NCI-H82 treated with DMSO at 0.1 percent for 48 hours (cell line): ENCODE measurements around the gene SLITRK6.
A peak's percentile ranks its signal among the peaks of the same experiment; 100 is the strongest.
"Not testable (repeated sequence)": the region's sequence is repeated elsewhere in the genome, so short reads cannot be mapped to it uniquely, and the experiment has no call there.

ENCODE experiments used
- DNase-seq: peaks from one replicate; lab custom pipeline; 2025; ENCODE audit not compliant: unreplicated experiment; lab: John Stamatoyannopoulos, UW

The SLITRK6 gene

DNA sequence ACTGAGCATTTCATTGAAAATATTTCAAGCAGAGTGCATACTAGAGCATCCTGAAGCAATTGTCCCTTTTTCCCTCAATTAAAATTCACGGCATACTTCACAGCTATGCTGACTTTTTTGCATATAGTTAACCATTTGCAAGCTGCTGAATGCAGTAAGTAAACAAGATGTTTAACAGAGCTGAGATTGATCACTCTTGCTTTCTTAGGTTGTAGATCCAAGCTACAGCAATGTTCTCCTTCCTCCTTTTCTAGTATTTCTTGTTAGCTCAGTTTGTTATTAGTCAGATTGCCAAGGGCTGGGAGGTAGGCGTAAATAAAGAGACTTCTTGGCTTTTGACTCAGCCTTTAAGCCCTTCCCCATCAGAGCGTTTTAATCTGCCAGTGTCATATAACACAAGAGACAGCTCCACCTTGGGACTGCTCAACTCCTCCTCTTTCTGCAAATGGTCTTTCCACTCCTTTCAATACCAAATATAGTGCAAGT lies at the start of gene SLITRK6:
TSS of gene SLITRK6 (minus strand) at position 323 of the 486 bp plus-strand sequence. CDS start 2,911 bp downstream, outside the sequence.
- peak; percentile 80 for DNase-seq

GRCh38 chr13:85847012-85847411 lies 47.8 kb upstream of the SLITRK6 start:
- DNase-seq: no peak

GRCh38 chr13:85841427-85841826 lies 42.2 kb upstream of the SLITRK6 start:
- no peak for DNase-seq

GRCh38 chr13:85833921-85834320 lies 34.7 kb upstream of the SLITRK6 start:
- no peak for DNase-seq

- DNase-seq: no peak
These were observed 29.0 kb upstream of the SLITRK6 start for GRCh38 chr13:85828094-85828684.

DNA sequence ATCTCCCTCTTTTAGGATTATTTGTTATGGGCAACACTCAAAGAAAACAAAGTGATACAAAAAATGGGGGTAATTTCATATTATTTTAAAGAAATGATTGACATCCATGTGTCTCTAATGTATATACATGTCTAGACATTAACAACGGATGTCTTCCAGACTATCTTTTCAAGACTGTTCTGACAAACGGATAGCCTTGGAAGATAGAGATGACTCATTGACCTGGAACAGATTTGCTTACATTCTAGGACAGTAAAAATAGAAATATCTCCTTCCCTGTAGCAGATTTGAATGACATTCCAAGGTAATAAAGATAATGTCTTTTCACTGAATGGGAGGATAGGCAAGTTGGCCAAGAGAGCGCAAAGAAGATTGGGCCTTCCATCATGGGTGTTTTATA lies 26.2 kb upstream of the SLITRK6 start:
- no peak for DNase-seq

GRCh38 chr13:85823832-85824231 lies 24.6 kb upstream of the SLITRK6 start:
- DNase-seq: no peak

GRCh38 chr13:85819513-85819912 lies 20.3 kb upstream of the SLITRK6 start:
- DNase-seq: no peak

- DNase-seq: no peak
These were observed 17.2 kb upstream of the SLITRK6 start for GRCh38 chr13:85816413-85816812.

DNA sequence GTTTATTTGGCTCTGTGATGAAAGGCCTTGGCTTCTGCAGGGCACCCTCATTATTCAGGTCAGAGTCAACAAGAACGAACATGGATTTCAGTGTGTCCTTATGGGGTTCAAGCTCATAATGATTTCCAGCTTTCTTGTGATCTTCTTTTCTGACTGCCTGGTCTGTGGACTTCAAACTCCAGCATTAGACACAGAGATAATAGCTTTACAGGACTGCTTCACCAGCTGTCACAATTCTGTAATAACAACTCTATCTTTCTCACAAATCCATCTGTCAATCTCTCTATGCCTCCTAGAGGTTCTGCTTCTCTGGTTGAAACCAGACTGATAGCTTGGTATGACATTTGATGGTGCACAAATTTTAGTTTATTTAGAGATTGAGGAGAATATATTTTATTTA lies 13.1 kb upstream of the SLITRK6 start:
- peak; percentile 96 for DNase-seq

GRCh38 chr13:85808811-85809210 lies 9.6 kb upstream of the SLITRK6 start:
- DNase-seq: no peak

- peak; percentile 52 for DNase-seq
These were observed 7.4 kb upstream of the SLITRK6 start for GRCh38 chr13:85806553-85807175.

DNA sequence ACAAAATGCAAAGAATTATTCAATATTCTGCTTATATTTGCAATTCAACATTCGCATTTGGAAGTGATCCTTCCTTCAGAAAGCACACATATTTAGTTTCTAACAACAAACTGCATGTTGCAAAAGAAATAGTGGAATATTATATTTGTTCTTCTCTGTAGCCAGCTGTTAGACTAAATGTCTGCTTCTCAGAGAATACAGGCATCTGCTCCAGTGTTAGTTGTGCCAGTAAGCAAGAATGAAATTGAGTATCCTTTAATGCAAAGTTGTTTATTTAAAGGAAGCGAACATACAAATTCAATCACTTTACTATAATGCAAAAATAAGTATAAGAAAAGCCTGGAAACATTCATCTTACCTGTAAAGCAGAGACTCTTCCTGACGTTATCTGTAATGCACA lies 663 bp downstream of the SLITRK6 start:
- no peak for DNase-seq

DNA sequence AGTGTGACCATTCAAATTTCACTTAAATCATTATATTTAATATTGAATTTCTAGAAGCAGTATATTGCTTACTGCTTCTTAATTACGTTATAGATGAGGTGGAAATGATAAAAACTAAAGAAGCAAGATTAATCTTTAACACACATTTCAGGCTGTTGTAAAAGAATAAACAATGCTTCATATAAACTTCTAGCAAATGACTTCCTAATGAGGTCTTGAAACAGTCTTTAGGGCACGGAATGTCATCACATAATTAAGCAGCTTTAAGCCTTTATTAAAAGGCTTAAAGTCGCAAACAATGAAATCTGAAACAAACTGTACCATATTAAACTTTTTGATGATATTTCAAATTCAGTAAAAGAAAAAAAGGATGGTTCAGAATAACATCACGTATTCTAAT lies 1.9 kb downstream of the SLITRK6 start:
- no peak for DNase-seq

GRCh38 chr13:85785205-85785604 lies 14.0 kb downstream of the SLITRK6 start:
- DNase-seq: no peak

GRCh38 chr13:85772367-85772766 lies 26.9 kb downstream of the SLITRK6 start:
- no peak for DNase-seq

DNA sequence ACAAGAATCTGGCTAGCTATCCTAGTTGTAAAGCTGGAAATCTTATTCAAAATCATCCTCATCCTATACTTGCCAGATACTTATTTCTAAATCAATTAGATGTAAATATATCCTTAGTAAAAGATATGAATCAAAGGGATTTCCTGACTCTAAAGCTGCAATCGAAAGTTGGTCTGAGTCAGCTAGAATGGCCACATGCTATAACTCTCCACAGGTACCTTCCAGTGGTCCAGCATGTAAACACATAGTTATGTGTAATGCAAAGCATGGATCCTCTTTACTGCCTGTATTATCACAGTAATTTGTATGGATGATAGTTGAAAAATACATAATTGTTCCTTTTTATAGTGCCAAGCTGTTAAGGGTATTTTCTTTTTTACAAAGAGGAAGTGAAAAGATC lies 27.4 kb downstream of the SLITRK6 start:
- no peak for DNase-seq

GRCh38 chr13:85768946-85769345 lies 30.3 kb downstream of the SLITRK6 start:
- no peak for DNase-seq

DNA sequence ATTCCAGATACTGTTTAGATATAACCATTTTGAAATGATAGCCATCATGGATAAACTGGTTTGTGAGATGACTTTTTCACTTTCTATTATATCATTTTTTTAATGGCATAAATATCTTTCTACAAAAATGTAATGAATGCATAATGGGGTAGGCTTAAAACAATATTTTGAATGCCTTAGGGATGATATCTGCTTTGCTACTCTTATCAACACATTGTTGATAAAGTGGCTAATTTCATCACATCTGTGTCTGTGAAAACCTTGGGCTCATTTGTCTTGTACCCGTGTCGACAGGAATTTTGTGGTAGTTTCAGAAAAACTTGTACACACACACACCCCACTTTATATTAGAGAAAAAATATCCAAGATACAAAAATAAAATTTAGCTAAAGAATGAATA lies 44.1 kb downstream of the SLITRK6 start:
- DNase-seq: no peak

DNA sequence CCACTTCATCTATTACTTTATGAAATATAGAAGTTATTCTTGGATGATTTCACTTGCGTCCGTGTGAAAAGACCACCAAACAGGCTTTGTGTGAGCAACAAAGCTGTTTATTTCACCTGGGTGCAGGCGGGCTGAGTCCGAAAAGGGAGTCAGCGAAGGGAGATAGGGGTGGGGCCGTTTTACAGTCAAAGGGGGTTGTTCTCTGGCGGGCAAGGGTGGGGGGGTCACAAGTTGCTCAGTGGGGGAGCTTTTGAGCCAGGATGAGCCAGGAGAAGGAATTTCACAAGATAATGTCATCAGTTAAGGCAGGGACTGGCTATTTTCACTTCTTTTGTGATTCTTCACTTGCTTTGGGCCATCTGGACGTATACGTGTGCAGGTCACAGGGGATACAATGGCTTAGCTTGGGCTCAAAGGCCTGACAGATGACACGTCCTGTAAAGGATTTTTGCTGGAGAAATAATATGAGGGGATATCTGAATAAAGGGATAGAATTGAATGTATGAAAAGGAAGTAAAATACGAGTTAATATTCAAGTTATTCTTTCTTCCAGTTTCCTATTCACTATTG lies 55.9 kb downstream of the SLITRK6 start:
- DNase-seq: not testable (repeated sequence)
